ENCODE measurements around the gene ELAVL4.

The ELAVL4 gene

DNA sequence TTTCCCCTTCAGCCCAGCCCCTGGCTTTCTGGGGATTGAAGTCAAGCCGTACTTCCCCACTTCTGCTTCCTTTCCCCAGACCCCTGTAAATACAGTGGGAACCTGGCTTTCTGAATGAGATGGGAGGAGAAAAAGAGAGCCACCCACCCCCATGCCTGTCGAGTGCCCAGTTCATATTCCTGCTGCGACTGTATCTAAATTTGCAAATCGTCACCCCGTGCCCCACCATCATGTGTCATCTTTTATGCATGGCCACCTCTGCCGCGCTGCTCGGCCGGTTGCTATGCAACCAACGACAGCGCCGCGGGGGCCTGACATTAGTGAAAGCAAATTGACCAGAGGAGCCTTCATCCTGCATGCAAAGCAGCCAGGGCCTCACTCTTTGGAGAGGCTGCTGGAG, 143.0 kb downstream of the ELAVL4 start:
- DNase-seq (ENCODE audit: low read depth in 2 of 2): no peak

DNA sequence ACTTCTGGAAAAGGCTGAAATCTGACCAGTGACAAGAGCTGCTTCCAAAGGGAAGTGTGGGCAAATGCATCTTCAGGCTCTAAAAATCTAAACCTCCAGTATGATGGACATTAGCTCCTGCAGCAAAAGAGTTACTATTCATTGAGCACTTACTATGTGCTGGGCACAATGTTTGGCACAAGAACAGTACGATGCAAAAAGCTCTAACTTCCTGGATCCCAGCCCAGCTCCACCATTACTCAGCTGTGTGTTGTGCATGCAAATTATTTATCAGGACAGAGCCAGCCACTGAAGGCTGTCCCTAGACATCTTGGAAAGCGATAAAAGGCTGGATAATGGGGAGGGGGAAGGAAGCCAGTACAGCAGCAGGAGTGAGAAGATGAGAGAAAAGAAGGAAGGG, 143.5 kb downstream of the ELAVL4 start:
- no peak for DNase-seq (ENCODE audit: low read depth in 2 of 2)

All from stimulated activated CD4-positive, alpha-beta T cell treated with anti-CD3 and anti-CD28 coated beads, Interleukin-4, amount 100 ng/mL, for 48 hours (primary cell).